HT-29 (cell line): ENCODE data around the gene CFAP300. TPM values are rescaled to one million over a fixed set of nuclear protein-coding genes. Genes with fewer than 3 reads are reported as not detected.
A peak's percentile ranks its signal among the peaks of the same experiment; 100 is the strongest.

Experiments used
- DNase-seq: peaks from one replicate; pipeline ENCODE4 v3.0.0-alpha.2; 2015; ENCODE audit warnings: low spot score
- total RNA-seq: library from RNA; depleted of rRNA; stranded (reverse); fragments of >200 nt; shearing (Covaris generic); gene quantifications from 2 replicates; pipeline ENCODE4 v1.2.3, GENCODE V29; 2014; rRNA removed

The CFAP300 gene
- total RNA-seq, result 3.8 and 7.4 TPM in 2 replicates

GRCh38 chr11:102047305-102047924, at the start of gene CFAP300:
Gene CFAP300 (plus strand): TSS chr11:102047437. CDS start chr11:102047471, 34 bp downstream.
- peak; percentile 92 for DNase-seq

GRCh38 chr11:102001657-102002338, 45.4 kb upstream of the CFAP300 start:
- no peak for DNase-seq

- DNase-seq, result no peak
These were observed 43.0 kb upstream of the CFAP300 start for GRCh38 chr11:102004220-102004619.

- no peak for DNase-seq
These were observed 41.9 kb upstream of the CFAP300 start for GRCh38 chr11:102005306-102005705.

- peak; percentile 22 for DNase-seq
These were observed 40.2 kb upstream of the CFAP300 start for GRCh38 chr11:102006835-102007566.

- peak; percentile 93 for DNase-seq
These were observed 39.4 kb upstream of the CFAP300 start for GRCh38 chr11:102007567-102008437.

GRCh38 chr11:102010776-102011494, 36.3 kb upstream of the CFAP300 start:
- DNase-seq, result peak; percentile 80

- DNase-seq, result no peak
These were observed 34.3 kb upstream of the CFAP300 start for GRCh38 chr11:102012946-102013345.

GRCh38 chr11:102014756-102015155, 32.5 kb upstream of the CFAP300 start:
- DNase-seq, result no peak

- DNase-seq, result no peak
These were observed 30.2 kb upstream of the CFAP300 start for GRCh38 chr11:102017026-102017425.

- no peak for DNase-seq
These were observed 21.0 kb upstream of the CFAP300 start for GRCh38 chr11:102026217-102026616.

GRCh38 chr11:102026959-102027358, 20.3 kb upstream of the CFAP300 start:
- no peak for DNase-seq

GRCh38 chr11:102036757-102037156, 10.5 kb upstream of the CFAP300 start:
- no peak for DNase-seq

GRCh38 chr11:102046841-102047240, 396 bp upstream of the CFAP300 start:
- no peak for DNase-seq

GRCh38 chr11:102050927-102051575, 3.8 kb downstream of the CFAP300 start:
- DNase-seq, result no peak

GRCh38 chr11:102061276-102061675, 14.0 kb downstream of the CFAP300 start:
- DNase-seq, result peak; percentile 16

GRCh38 chr11:102062106-102062505, 14.9 kb downstream of the CFAP300 start:
- DNase-seq, result no peak

- no peak for DNase-seq
These were observed 17.1 kb downstream of the CFAP300 start for GRCh38 chr11:102064316-102064715.

- no peak for DNase-seq
These were observed 23.5 kb downstream of the CFAP300 start for GRCh38 chr11:102070766-102071165.
